Measurements from ENCODE around the gene UNC13B.

DNA sequence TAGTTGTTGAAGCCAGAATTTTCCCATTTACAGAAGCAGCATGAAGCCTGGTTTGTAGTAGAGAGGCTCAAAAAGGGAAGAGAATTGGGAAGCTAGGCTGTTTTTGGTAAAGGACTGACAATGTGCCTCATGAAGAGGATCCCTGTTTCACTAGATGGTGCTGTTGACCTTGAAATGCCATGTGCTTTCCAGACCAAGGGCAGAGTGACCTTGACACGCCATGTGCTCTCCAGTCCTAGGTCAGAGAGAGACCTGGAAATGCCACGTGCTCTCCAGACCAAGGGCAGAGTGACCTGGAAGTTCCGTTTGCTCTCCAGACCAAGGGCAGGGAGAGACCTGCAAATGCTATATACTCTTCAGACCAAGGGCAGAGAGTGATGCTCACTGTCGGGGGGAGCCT lies 32.0 kb downstream of the UNC13B start:
- TF ChIP-seq, protein P1, sequence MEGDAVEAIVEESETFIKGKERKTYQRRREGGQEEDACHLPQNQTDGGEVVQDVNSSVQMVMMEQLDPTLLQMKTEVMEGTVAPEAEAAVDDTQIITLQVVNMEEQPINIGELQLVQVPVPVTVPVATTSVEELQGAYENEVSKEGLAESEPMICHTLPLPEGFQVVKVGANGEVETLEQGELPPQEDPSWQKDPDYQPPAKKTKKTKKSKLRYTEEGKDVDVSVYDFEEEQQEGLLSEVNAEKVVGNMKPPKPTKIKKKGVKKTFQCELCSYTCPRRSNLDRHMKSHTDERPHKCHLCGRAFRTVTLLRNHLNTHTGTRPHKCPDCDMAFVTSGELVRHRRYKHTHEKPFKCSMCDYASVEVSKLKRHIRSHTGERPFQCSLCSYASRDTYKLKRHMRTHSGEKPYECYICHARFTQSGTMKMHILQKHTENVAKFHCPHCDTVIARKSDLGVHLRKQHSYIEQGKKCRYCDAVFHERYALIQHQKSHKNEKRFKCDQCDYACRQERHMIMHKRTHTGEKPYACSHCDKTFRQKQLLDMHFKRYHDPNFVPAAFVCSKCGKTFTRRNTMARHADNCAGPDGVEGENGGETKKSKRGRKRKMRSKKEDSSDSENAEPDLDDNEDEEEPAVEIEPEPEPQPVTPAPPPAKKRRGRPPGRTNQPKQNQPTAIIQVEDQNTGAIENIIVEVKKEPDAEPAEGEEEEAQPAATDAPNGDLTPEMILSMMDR (conservative IDR thresholded peaks at IDR 0.05; ENCODE audit: low read depth, low read length), result no peak
- TF ChIP-seq EZH2 (IDR thresholded peaks at IDR 0.05; ENCODE audit: low read length, unreplicated experiment), result no peak
